Suprapubic skin (tissue), 4 donors: Measurements from ENCODE around the gene TMEM163. TPM values are rescaled to one million over a fixed set of nuclear protein-coding genes. Genes with fewer than 3 reads are reported as not detected.
A peak's percentile ranks its signal among the peaks of the same experiment; 100 is the strongest.

Experiments
- DNase-seq, 2 donors: peaks; one replicate each; pipeline ENCODE4 v3.0.0-alpha.2; 2019; ENCODE audit warnings: low spot score in 2 of 2
- H3K27ac ChIP-seq: fragments of 200-600 bp; sonication (generic); one replicate; pipeline ENCODE4 v1.5.1; 2019
- H3K27me3 ChIP-seq: fragments of 200-600 bp; sonication (generic); one replicate; pipeline ENCODE4 v1.5.1; 2019
- H3K36me3 ChIP-seq: fragments of 200-600 bp; sonication (generic); one replicate; pipeline ENCODE4 v1.5.1; 2019
- H3K4me1 ChIP-seq: fragments of 200-600 bp; sonication (generic); one replicate; pipeline ENCODE4 v1.5.1; 2019
- H3K4me3 ChIP-seq: fragments of 200-600 bp; sonication (generic); one replicate; pipeline ENCODE4 v1.5.1; 2019; ENCODE audit warnings: mild to moderate bottlenecking
- H3K9me3 ChIP-seq: fragments of 200-600 bp; sonication (generic); one replicate; pipeline ENCODE4 v1.5.1; 2019
- EP300 ChIP-seq: sonication (generic); formaldehyde crosslinking; IDR thresholded peaks from one replicate; pipeline ENCODE4 v1.6.1; 2017; ENCODE audit warnings: antibody characterized with exemption
- POLR2A ChIP-seq, 2 donors: fragments of 450-650 bp; IDR thresholded peaks; one replicate each; pipeline ENCODE4 v1.6.1; 2017; ENCODE audit warnings: antibody characterized with exemption in 2 of 2, mild to moderate bottlenecking in 2 of 2, moderate library complexity in 2 of 2
- POLR2AphosphoS5 ChIP-seq, 3 donors: sonication (generic); formaldehyde crosslinking; IDR thresholded peaks; one replicate each; pipeline ENCODE4 v1.6.1; 2017; ENCODE audit warnings: antibody characterized with exemption in 3 of 3
- WGBS: methylation state at CpG from one replicate; pipeline ENCODE4 v1.1.5; 2018; 5-methylcytosine and 5-hydroxymethylcytosine counted together
- total RNA-seq, 4 donors: library from RNA; depleted of rRNA; stranded (reverse); fragments of >200 nt; gene quantifications; one replicate each; pipeline ENCODE4 v1.1.0, GENCODE V29; 2016
- TF ChIP-seq, protein P1 (sequence below), 2 donors: fragments of 200-600 bp in 1 of 2; fragments of 450-650 bp in 1 of 2; sonication (generic) in 1 of 2; IDR thresholded peaks; one replicate each; pipeline ENCODE4 v1.5.1; 2016 to 2019; ENCODE audit warnings: antibody characterized with exemption in 2 of 2, mild to moderate bottlenecking in 1 of 2, moderate library complexity in 1 of 2

Gene TMEM163
- total RNA-seq, 4 donors from 2014 or later = 0.23 to 0.72 TPM; not detected in 2

- Histone ChIP-seq H3K36me3 (peaks cover 23% of the 10 kb centered on the region), H3K27ac (no peak overlapping the region), H3K27me3 (no peaks in the 10 kb centered on the region), H3K4me3 (no peak overlapping the region), H3K4me1 (no peaks in the 10 kb centered on the region), H3K9me3 (no peaks in the 10 kb centered on the region)
- TF ChIP-seq EP300 (no peak), POLR2A (IDR thresholded peaks at IDR 0.05) (no peak), POLR2AphosphoS5 (IDR thresholded peaks at IDR 0.05) (no peak)
- TF ChIP-seq, protein P1, sequence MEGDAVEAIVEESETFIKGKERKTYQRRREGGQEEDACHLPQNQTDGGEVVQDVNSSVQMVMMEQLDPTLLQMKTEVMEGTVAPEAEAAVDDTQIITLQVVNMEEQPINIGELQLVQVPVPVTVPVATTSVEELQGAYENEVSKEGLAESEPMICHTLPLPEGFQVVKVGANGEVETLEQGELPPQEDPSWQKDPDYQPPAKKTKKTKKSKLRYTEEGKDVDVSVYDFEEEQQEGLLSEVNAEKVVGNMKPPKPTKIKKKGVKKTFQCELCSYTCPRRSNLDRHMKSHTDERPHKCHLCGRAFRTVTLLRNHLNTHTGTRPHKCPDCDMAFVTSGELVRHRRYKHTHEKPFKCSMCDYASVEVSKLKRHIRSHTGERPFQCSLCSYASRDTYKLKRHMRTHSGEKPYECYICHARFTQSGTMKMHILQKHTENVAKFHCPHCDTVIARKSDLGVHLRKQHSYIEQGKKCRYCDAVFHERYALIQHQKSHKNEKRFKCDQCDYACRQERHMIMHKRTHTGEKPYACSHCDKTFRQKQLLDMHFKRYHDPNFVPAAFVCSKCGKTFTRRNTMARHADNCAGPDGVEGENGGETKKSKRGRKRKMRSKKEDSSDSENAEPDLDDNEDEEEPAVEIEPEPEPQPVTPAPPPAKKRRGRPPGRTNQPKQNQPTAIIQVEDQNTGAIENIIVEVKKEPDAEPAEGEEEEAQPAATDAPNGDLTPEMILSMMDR (IDR thresholded peaks at IDR 0.05) = no peak
- 84% methylated on average over 4 of the region's 4 CpGs for WGBS
- DNase-seq = peak in 1 of 2 donors; percentile 5
Measured at GRCh38 chr2:134453476-134453875, 265.3 kb downstream of the TMEM163 start.

GRCh38 chr2:134452042-134452733 lies 266.6 kb downstream of the TMEM163 start:
- Histone ChIP-seq H3K36me3 (peaks cover 30% of the 10 kb centered on the region), H3K27ac (no peak overlapping the region), H3K27me3 (no peaks in the 10 kb centered on the region), H3K4me3 (no peak overlapping the region), H3K4me1 (no peaks in the 10 kb centered on the region), H3K9me3 (no peaks in the 10 kb centered on the region)
- DNase-seq = peak in 1 of 2 donors; percentile 47
- 92% methylated on average over 9 of the region's 9 CpGs for WGBS
- TF ChIP-seq, protein P1 (IDR thresholded peaks at IDR 0.05) = no peak
- TF ChIP-seq EP300 (no peak), POLR2A (IDR thresholded peaks at IDR 0.05) (no peak), POLR2AphosphoS5 (IDR thresholded peaks at IDR 0.05) (no peak)

GRCh38 chr2:134451347-134451630 lies 267.5 kb downstream of the TMEM163 start:
- WGBS = 65% methylated on average over 2 of the region's 2 CpGs
- H3K4me1 ChIP-seq = no peaks in the 10 kb centered on the region
- H3K4me3 ChIP-seq = no peak overlapping the region
- DNase-seq = peak in 1 of 2 donors; percentile 29
- H3K9me3 ChIP-seq = no peaks in the 10 kb centered on the region
- TF ChIP-seq, protein P1 (IDR thresholded peaks at IDR 0.05) = no peak
- no peak for TF ChIP-seq POLR2AphosphoS5 (IDR thresholded peaks at IDR 0.05)
- no peak for TF ChIP-seq POLR2A (IDR thresholded peaks at IDR 0.05)
- TF ChIP-seq EP300 = no peak
- H3K27me3 ChIP-seq = no peaks in the 10 kb centered on the region
- H3K27ac ChIP-seq = no peak overlapping the region
- H3K36me3 ChIP-seq = peaks cover 30% of the 10 kb centered on the region

DNA sequence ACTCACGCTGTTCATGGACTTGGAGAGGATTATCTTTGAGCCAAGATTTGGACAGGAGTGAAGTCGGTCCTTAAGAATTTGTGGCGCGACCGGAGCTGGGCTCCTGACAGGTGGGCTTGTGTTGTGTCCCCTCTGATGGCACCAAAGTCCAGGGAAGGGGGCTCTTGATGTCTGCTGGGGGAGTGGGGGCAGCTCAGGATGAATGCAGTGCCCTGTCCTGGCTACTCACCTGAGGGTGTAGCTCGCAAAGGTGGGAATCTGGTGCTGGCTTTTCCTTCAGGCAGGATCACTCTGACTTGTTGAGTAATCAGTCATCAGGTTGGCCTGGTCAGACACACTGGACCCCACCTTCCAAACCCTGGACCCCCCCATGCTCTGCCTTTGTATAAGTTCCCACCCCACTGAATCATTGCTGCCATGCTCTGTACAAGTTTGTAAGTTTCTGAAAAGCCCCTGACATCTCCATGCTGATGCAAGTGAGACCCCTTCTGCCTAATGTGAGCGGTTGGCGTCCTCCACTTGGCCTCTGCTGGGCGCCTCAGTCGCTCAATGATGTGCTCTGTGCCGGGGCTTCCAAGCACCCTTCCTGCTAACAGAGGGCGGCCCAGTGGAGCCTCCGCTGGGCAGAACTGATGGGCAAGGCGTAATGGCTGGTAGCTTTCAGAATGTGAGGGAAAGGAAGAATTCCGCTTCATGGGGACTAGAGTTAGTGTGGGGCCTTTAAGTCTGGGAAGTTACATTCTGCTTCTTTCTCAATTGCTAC lies 268.9 kb downstream of the TMEM163 start:
- TF ChIP-seq, protein P1 (IDR thresholded peaks at IDR 0.05) = no peak
- WGBS = 95% methylated on average over 15 of the region's 15 CpGs
- no peaks in the 10 kb centered on the region for H3K4me1 ChIP-seq
- no peak overlapping the region for H3K27ac ChIP-seq
- peaks cover 41% of the 10 kb centered on the region for H3K36me3 ChIP-seq
- no peak overlapping the region for H3K4me3 ChIP-seq
- DNase-seq = peak in 1 of 2 donors; percentile 54
- H3K9me3 ChIP-seq = no peaks in the 10 kb centered on the region
- no peaks in the 10 kb centered on the region for H3K27me3 ChIP-seq

- Histone ChIP-seq H3K4me1 (no peaks in the 10 kb centered on the region), H3K9me3 (no peaks in the 10 kb centered on the region), H3K27me3 (no peaks in the 10 kb centered on the region), H3K27ac (no peak overlapping the region), H3K36me3 (peaks cover 47% of the 10 kb centered on the region), H3K4me3 (no peak overlapping the region)
- 87% methylated on average over 7 of the region's 7 CpGs for WGBS
- no peak for TF ChIP-seq EP300
- DNase-seq = peak in 1 of 2 donors; percentile 24
Measured at GRCh38 chr2:134449157-134449556, 269.6 kb downstream of the TMEM163 start.
